Measurements from ENCODE around the gene IL20RA.
"Not testable (repeated sequence)": the region's sequence is repeated elsewhere in the genome, so short reads cannot be mapped to it uniquely, and the experiment has no call there.

The IL20RA gene

GRCh38 chr6:136969930-136970329, 74.8 kb downstream of the IL20RA start:
- DNase-seq (ENCODE audit: low read depth), result no peak

GRCh38 chr6:136969433-136969832, 75.3 kb downstream of the IL20RA start:
- DNase-seq (ENCODE audit: low read depth), result no peak

GRCh38 chr6:136968837-136969236, 75.9 kb downstream of the IL20RA start:
- no peak for DNase-seq (ENCODE audit: low read depth)

- DNase-seq (ENCODE audit: low read depth), result peak; percentile 29
These were observed 76.7 kb downstream of the IL20RA start for GRCh38 chr6:136967876-136968752.

GRCh38 chr6:136964398-136964797, 80.4 kb downstream of the IL20RA start:
- no peak for DNase-seq (ENCODE audit: low read depth)

- no peak for DNase-seq (ENCODE audit: low read depth)
These were observed 81.5 kb downstream of the IL20RA start for GRCh38 chr6:136963259-136963658.

GRCh38 chr6:136962661-136963060, 82.1 kb downstream of the IL20RA start:
- DNase-seq (ENCODE audit: low read depth), result no peak

GRCh38 chr6:136961848-136962247, 82.9 kb downstream of the IL20RA start:
- DNase-seq (ENCODE audit: low read depth), result no peak

GRCh38 chr6:136960781-136961180, 84.0 kb downstream of the IL20RA start:
- no peak for DNase-seq (ENCODE audit: low read depth)

- not testable (repeated sequence) for DNase-seq (ENCODE audit: low read depth)
These were observed 84.8 kb downstream of the IL20RA start for GRCh38 chr6:136959935-136960334.

GRCh38 chr6:136959471-136959891, 85.3 kb downstream of the IL20RA start:
- DNase-seq (ENCODE audit: low read depth), result no peak

GRCh38 chr6:136958168-136958567, 86.6 kb downstream of the IL20RA start:
- DNase-seq (ENCODE audit: low read depth), result no peak

GRCh38 chr6:136956590-136957544, 87.9 kb downstream of the IL20RA start:
- DNase-seq (ENCODE audit: low read depth), result no peak

- DNase-seq (ENCODE audit: low read depth), result no peak
These were observed 89.6 kb downstream of the IL20RA start for GRCh38 chr6:136955123-136955522.

GRCh38 chr6:136952714-136953260, 92.0 kb downstream of the IL20RA start:
- DNase-seq (ENCODE audit: low read depth), result no peak

- no peak for DNase-seq (ENCODE audit: low read depth)
These were observed 94.2 kb downstream of the IL20RA start for GRCh38 chr6:136950436-136951126.

Data from activated T-helper 1 cell treated with Interleukin-2 at 50 U/mL for 16 hours (primary cell).